ENCODE results near the gene PRDM2.
"Not testable (repeated sequence)": the region's sequence is repeated elsewhere in the genome, so short reads cannot be mapped to it uniquely, and the experiment has no call there.

PRDM2 gene

GRCh38 chr1:13687151-13687715 is 12.8 kb upstream of the PRDM2 start:
- no peak for TF ChIP-seq CTCF (IDR thresholded peaks at IDR 0.05; ENCODE audit: unreplicated experiment in 3 of 3)
- no peak overlapping the region for H3K27ac Mint-ChIP-seq
- peaks cover 13% of the 10 kb centered on the region for H3K27me3 Mint-ChIP-seq (ENCODE audit: low read depth)
- peaks cover 7% of the 10 kb centered on the region for H3K9me3 Mint-ChIP-seq
- no peak overlapping the region for H3K4me3 Mint-ChIP-seq
- no peaks in the 10 kb centered on the region for H3K4me1 Mint-ChIP-seq
- no peaks in the 10 kb centered on the region for H3K36me3 Mint-ChIP-seq (ENCODE audit: low read depth)

GRCh38 chr1:13693094-13693493 is 6.9 kb upstream of the PRDM2 start:
- not testable (repeated sequence) for H3K27ac Mint-ChIP-seq; H3K4me1 Mint-ChIP-seq; H3K4me3 Mint-ChIP-seq; H3K36me3 Mint-ChIP-seq (ENCODE audit: low read depth)
- Mint-ChIP-seq H3K9me3 (peaks cover 14% of the 10 kb centered on the region), H3K27me3 (ENCODE audit: low read depth) (peaks cover 11% of the 10 kb centered on the region)

DNA sequence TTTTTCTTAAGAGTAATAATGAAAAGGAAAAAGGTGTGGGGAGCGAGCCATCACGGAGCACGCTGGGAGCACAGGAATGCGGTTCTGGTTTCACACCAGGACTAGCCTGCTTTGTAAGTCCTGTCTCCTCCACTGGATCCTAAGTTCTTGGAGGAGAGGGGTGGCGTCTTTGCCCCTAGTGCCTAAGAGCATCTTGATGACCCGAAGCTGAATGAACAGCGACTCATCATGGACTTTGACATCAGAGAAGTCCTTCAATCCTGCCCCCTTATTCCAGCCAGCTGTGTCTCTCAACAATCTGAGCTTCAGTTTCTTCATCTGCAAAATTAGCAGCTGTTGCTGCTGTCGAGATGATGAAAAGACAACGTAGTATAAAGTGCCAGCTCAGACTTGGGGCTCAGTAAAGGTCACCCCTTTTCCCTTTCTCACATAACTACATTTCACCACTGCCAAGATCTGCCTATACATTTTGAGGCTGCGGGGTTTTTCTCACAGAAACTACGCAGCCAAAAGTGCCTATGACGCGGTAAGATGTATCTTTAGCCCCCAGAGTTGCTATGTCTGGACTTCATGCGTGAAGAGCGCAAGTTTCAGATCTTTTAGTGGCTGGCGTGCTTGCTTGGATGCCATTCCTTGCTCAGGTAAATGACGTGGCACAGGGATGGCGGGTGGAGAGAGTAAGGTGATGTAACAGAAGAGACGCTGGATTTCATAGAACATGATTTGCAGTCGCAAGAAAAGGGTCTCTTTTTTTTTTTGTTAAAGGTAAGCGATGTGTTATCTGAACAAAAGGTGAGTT is 4.9 kb upstream of the PRDM2 start:
- Mint-ChIP-seq H3K4me3 (peak overlapping the region in 1 of 3 experiments; percentile 30), H3K36me3 (ENCODE audit: low read depth) (peaks cover 14% of the 10 kb centered on the region), H3K27ac (no peak overlapping the region), H3K9me3 (peaks cover 14% of the 10 kb centered on the region), H3K4me1 (peaks cover 5% of the 10 kb centered on the region), H3K27me3 (ENCODE audit: low read depth) (peaks cover 6% of the 10 kb centered on the region)
- no peak for TF ChIP-seq CTCF (IDR thresholded peaks at IDR 0.05; ENCODE audit: unreplicated experiment in 3 of 3)

- Mint-ChIP-seq H3K9me3 (peaks cover 17% of the 10 kb centered on the region), H3K27me3 (ENCODE audit: low read depth) (no peaks in the 10 kb centered on the region), H3K27ac (peak overlapping the region in 2 of 3 experiments; percentile 47 to 58), H3K4me1 (peaks cover 15% of the 10 kb centered on the region), H3K36me3 (ENCODE audit: low read depth) (peaks cover 16% of the 10 kb centered on the region), H3K4me3 (peak overlapping the region; percentile 51 to 81 (median 74))
- no peak for TF ChIP-seq CTCF (IDR thresholded peaks at IDR 0.05; ENCODE audit: unreplicated experiment in 3 of 3)
These were observed 2.2 kb upstream of the PRDM2 start for GRCh38 chr1:13697738-13698137.

DNA sequence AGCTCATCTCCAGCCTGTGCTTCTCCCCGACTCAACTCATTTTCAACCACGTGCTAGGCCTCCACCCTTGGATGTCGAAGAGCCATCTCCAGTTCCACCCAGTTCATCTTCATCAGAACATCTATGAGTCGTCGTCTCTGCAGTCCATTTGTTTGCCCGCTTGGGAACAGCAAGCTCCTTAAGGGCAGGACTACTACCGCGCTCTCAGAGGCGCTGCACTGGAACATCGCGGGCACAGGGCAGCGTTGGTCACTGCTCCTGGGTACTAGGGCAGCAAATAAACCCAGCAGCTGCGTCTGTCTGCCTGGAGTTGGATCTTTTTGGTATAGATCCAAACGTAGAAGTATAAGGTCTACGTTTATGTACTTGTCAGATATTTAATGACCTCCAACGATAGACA is 478 bp upstream of the PRDM2 start:
- Mint-ChIP-seq H3K4me1 (peaks cover 21% of the 10 kb centered on the region), H3K27me3 (ENCODE audit: low read depth) (no peaks in the 10 kb centered on the region), H3K9me3 (peaks cover 17% of the 10 kb centered on the region), H3K36me3 (ENCODE audit: low read depth) (peaks cover 16% of the 10 kb centered on the region), H3K4me3 (peak overlapping the region; percentile 77 to 88 (median 86)), H3K27ac (peak overlapping the region in 2 of 3 experiments; percentile 37 to 38)
- TF ChIP-seq CTCF (IDR thresholded peaks at IDR 0.05; ENCODE audit: unreplicated experiment in 3 of 3) = no peak

- H3K4me1 Mint-ChIP-seq = peaks cover 22% of the 10 kb centered on the region
- H3K27ac Mint-ChIP-seq = peak overlapping the region; percentile 96 to 99 (median 97)
- peak overlapping the region; percentile 90 to 97 (median 94) for H3K4me3 Mint-ChIP-seq
- H3K36me3 Mint-ChIP-seq (ENCODE audit: low read depth) = peaks cover 16% of the 10 kb centered on the region
- TF ChIP-seq CTCF (IDR thresholded peaks at IDR 0.05; ENCODE audit: unreplicated experiment in 3 of 3) = no peak
- H3K27me3 Mint-ChIP-seq (ENCODE audit: low read depth) = no peaks in the 10 kb centered on the region
- H3K9me3 Mint-ChIP-seq = peaks cover 17% of the 10 kb centered on the region
These were observed 708 bp downstream of the PRDM2 start for GRCh38 chr1:13700521-13701270.

All from nephron (organoid).